GM21515 (cell line): ENCODE results near the gene SLC5A3.

Experiments
- ATAC-seq: cut with Tn5 transposase; IDR thresholded peaks from one replicate; pipeline ENCODE4 v1.9.1; 2021; ENCODE audit not compliant: unreplicated experiment

SLC5A3 gene

GRCh38 chr21:34073032-34073748 is at the start of gene SLC5A3, which contains the start of gene MRPS6:
TSS of gene SLC5A3 (plus strand) at chr21:34073578. CDS start at chr21:34095199, 21,621 bp downstream.
TSS of gene MRPS6 (plus strand) at chr21:34073578. CDS start at chr21:34073701, 123 bp downstream.
- ATAC-seq: peak; percentile 69

GRCh38 chr21:34023691-34024373 is 49.5 kb upstream of the SLC5A3 start:
- no peak for ATAC-seq

- no peak for ATAC-seq
Measured at GRCh38 chr21:34024374-34024693, 49.0 kb upstream of the SLC5A3 start.

- no peak for ATAC-seq
Measured at GRCh38 chr21:34027721-34028461, 45.5 kb upstream of the SLC5A3 start.

- ATAC-seq: peak; percentile 85
Measured at GRCh38 chr21:34029743-34030528, 43.4 kb upstream of the SLC5A3 start.

GRCh38 chr21:34031835-34032370 is 41.5 kb upstream of the SLC5A3 start:
- ATAC-seq: no peak

GRCh38 chr21:34034369-34035014 is 38.9 kb upstream of the SLC5A3 start:
- no peak for ATAC-seq

- no peak for ATAC-seq
Measured at GRCh38 chr21:34035619-34036354, 37.6 kb upstream of the SLC5A3 start.

GRCh38 chr21:34037009-34037795 is 36.2 kb upstream of the SLC5A3 start:
- ATAC-seq: no peak

- no peak for ATAC-seq
Measured at GRCh38 chr21:34039678-34040382, 33.5 kb upstream of the SLC5A3 start.

GRCh38 chr21:34042735-34043134 is 30.6 kb upstream of the SLC5A3 start:
- no peak for ATAC-seq

GRCh38 chr21:34043333-34043732 is 30.0 kb upstream of the SLC5A3 start:
- no peak for ATAC-seq

GRCh38 chr21:34046917-34047316 is 26.5 kb upstream of the SLC5A3 start:
- no peak for ATAC-seq

- no peak for ATAC-seq
Measured at GRCh38 chr21:34047835-34048234, 25.5 kb upstream of the SLC5A3 start.

GRCh38 chr21:34052171-34052570 is 21.2 kb upstream of the SLC5A3 start:
- ATAC-seq: no peak

- no peak for ATAC-seq
Measured at GRCh38 chr21:34054259-34054658, 19.1 kb upstream of the SLC5A3 start.

GRCh38 chr21:34055615-34056014 is 17.8 kb upstream of the SLC5A3 start:
- ATAC-seq: no peak

- ATAC-seq: no peak
Measured at GRCh38 chr21:34061983-34062382, 11.4 kb upstream of the SLC5A3 start.
